Raji (cell line): ENCODE measurements around the gene MT1A.

Experiments
- POLR2A ChIP-seq: IDR thresholded peaks from 2 replicates; pipeline ENCODE4 v1.6.1; 2011; ENCODE audit warnings: low read depth, low read length, control low read depth; ENCODE audit not compliant: insufficient read depth

Gene MT1A

DNA sequence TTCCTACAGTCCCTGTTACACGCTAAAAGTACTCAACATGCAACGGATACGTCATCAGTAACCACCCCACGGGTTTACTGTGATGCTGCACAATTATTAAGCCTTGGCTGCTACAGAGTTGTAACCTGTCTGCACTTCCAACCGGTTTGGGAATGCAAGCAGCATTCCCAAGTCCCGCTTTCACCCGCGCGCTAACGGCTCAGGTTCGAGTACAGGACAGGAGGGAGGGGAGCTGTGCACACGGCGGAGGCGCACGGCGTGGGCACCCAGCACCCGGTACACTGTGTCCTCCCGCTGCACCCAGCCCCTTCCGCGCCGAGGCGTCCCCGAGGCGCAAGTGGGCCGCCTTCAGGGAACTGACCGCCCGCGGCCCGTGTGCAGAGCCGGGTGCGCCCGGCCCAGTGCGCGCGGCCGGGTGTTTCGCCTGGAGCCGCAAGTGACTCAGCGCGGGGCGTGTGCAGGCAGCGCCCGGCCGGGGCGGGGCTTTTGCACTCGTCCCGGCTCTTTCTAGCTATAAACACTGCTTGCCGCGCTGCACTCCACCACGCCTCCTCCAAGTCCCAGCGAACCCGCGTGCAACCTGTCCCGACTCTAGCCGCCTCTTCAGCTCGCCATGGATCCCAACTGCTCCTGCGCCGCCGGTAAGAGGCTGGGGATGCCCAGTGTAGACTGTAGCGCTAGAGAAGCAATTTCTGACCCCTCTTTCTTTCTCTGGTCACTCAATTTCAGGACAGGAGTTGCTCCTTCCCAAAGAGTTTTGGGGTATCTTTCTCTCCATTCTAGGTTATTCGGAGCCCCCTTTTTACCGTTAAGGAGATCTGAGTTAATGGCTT lies 30.2 kb upstream of the MT1A start, which contains the start of gene MT2A:
TSS of gene MT2A (plus strand) at position 542 of the 833 bp plus-strand sequence. CDS start at position 614, 72 bp downstream.
- peak; percentile 77 for TF ChIP-seq POLR2A

DNA sequence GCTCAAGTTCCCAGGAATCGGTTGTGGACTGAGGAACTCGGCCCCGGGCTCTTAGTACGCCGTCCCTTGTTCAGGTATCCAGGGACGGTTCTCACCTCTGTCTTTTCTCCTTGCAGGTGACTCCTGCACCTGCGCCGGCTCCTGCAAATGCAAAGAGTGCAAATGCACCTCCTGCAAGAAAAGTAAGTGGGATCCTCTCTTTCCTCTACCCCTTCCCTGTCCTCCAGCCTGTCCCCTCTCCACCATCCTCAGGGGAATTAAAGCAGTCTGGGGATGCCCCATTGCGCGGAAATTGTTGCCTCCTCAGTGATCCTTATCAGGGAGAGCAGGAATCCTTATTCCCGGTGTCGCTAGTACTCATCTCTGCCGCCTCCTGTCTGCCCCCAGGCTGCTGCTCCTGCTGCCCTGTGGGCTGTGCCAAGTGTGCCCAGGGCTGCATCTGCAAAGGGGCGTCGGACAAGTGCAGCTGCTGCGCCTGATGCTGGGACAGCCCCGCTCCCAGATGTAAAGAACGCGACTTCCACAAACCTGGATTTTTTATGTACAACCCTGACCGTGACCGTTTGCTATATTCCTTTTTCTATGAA lies 29.5 kb upstream of the MT1A start:
- no peak for TF ChIP-seq POLR2A

- no peak for TF ChIP-seq POLR2A
Measured at GRCh38 chr16:56609463-56609921, 29.0 kb upstream of the MT1A start.

DNA sequence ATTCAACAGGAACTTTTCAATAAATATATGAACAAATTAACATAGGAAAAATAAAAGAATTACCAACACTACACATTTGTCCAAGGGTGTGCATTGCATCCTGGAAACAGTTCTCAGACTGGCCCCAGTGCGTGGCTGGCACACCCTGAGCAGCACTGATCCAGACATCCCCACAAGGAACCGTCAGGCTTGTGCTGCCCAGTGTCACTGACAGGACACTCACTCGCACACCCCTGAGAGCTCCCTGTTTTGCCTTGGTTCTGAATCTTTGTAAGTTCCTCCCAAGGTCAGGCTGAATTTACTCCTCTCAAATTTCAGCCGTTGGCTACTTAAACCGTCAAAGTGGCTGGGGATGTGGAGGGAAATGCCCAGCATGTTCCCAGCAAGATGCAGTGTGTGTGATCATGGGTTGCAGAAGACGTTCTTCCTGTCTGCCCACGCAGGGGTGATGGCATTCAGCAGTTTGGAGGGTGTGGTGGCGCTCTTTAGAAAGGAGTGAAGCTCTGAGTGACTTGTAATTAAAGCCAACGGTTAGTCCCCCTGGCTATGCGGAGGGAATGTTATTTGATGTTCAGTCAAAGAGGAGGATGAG lies 28.4 kb upstream of the MT1A start:
- TF ChIP-seq POLR2A = 0 out of 2 replicates have a peak, but pooled peaks have one; percentile 19

DNA sequence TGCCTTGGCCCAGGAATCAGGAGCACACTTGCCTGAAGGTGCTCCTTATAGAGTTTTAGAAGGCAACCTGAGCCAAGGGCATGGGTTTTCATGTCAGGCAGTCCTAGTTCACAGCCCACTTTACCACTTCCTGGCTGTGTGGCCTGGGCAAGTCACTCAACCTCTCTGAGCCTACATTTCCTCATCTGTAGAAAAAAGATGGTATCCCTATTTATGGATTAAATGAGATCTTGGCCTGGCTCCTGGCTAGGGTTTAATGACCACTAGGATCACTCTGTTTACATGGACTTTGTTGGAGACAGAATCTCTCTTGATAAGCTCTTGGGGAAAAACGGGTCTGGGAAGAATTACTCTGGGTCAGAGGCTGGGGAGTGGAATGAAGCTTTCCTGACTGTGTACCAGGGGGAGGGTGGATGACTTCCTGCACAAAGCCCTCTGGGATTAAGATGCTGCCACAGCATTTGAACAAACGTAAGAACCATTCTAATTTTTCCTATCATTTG lies 27.8 kb upstream of the MT1A start:
- TF ChIP-seq POLR2A = no peak

DNA sequence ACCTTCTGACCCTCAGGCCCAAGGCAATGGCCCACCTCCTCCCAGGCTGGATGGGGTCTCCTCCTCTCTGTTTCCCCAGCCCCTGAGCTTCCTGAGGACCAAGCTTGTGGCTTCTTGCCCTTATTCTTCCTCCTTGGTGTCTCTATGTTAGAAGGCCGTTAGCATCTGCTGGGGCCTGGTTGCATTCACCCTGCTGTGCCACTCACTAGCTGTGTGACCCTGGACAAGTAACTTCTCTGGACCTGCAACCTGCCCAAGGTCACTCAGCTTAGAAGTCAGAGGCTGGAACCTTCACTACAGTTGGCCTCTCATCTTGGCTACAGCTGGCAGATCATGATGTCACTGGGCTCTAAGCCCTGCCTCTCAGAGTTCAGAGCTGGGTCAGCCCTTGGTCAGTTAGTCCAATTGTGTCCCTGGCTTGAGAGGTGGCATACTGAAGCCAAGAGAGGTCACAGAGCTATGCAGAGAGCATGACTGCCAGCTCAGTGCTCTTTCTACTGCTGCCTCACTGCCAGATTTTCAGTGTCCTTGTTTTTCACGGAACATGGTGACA lies 27.1 kb upstream of the MT1A start:
- TF ChIP-seq POLR2A = no peak

GRCh38 chr16:56613706-56614105 lies 24.8 kb upstream of the MT1A start:
- no peak for TF ChIP-seq POLR2A

- no peak for TF ChIP-seq POLR2A
Measured at GRCh38 chr16:56614549-56614991, 23.9 kb upstream of the MT1A start.

- no peak for TF ChIP-seq POLR2A
Measured at GRCh38 chr16:56615353-56615752, 23.1 kb upstream of the MT1A start.

DNA sequence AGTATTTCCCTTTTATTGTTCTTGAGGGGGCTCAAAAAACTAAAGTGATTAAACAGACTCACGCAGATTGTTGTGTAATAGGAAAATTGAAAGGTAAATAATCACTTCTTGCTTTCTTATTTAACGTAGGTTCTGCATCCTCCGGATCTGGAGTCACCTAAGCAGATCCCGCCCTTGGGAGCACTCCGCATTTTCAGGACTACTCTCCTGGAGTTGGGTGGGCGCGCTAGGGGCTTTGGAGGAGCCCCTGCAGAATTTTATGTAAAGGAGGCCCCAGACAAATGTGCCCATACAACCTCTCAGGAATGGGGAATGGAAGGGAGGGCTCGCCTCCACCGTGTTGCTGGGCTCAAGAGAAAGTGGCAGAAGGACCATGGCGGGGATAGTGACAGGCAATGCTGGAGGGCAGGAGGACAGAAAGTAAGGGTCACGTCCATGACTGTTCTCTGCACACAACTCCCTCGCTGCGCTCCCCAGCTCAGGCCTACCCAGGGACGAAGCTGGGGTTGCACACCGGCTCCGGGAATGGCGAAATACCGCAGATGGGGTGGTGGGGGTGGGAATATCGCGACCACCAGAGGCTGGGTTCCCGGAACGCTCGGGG lies 21.8 kb upstream of the MT1A start:
- TF ChIP-seq POLR2A = no peak

DNA sequence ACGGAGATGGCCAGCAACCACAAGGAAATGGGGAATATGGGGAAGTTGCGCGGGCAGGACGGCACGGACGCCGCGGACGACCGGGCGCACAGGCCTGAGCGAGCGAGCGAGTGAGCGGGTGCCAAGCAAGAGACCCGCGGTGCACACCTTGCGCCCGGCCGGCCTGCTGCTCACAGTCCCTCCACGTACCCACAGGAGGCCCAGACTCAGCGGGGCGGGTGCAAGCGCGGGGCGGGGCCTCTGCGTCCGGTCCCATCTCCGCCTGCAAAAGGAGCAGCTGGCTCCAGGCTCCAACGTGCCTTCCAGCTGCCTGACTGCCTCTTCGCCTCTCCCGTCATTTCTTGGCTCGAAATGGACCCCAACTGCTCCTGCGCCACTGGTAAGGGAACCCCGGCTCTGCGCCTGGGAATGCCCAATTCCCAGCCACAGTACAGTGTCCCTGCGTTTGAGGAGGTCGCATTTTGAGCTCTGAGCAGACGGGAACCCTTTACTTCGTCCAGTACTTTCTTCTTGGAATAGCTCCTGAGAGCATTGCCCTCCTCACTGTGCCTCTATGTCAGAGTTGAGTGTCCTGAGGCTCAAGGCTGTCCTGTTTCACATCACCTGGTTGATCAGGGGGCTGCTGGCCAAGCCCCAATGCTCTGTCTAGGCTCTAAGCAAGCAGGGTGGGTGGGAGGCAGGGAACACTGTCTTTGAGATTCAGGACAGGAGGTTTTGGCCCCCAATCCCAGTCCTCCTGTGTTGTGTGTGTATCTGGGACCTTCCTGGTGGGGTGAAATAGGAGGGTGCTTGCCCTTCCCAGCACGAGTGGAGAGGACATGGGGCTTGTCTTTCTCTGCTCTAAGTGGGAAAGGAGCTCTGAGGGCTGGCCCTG lies 21.0 kb upstream of the MT1A start:
- no peak for TF ChIP-seq POLR2A

DNA sequence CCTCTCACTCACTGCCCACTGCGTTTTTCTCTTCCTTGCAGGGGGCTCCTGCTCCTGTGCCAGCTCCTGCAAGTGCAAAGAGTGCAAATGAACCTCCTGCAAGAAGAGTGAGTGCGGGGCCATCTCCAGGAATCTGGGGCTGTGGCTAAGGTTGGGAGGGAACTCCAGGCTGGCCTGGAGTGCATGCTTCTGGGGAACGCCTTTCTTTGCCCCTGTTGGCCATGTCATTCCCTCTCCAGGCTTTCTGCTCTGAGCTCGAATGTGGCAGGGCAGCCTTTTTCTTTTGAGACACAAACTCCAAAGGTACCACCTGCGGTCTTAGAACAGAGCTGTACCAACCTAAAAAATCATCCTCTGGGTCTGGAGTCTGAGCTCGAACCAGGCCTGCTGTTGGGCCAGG lies 20.3 kb upstream of the MT1A start:
- TF ChIP-seq POLR2A = no peak

- no peak for TF ChIP-seq POLR2A
Measured at GRCh38 chr16:56620339-56620897, 18.0 kb upstream of the MT1A start.

- TF ChIP-seq POLR2A = no peak
Measured at GRCh38 chr16:56623637-56624036, 14.8 kb upstream of the MT1A start.
